NT2/D1 (cell line): ENCODE measurements around the gene RPS24.

Experiments
- YY1 ChIP-seq: IDR thresholded peaks from 2 replicates; pipeline ENCODE4 v1.6.1; 2011; ENCODE audit not compliant: insufficient read length, insufficient read depth
- ZNF274 ChIP-seq: IDR thresholded peaks from 2 replicates; pipeline ENCODE4 v1.6.1; 2011; ENCODE audit warnings: mild to moderate bottlenecking, low read depth, low read length

GRCh38 chr10:78033387-78033636 is 351 bp upstream of the RPS24 start:
- TF ChIP-seq ZNF274 (no peak), YY1 (no peak)
